BJ (cell line): ENCODE data around the gene CAPS. TPM values are rescaled to one million over a fixed set of nuclear protein-coding genes. Genes with fewer than 3 reads are reported as not detected.

Experiments used
- CTCF ChIA-PET: fragments of 350-600 bp; formaldehyde crosslinking; extraction: SDS; loops from one replicate; lab custom pipeline; 2021; ENCODE audit warnings: antibody characterized with exemption, inconsistent platforms; lab: Yijun Ruan, JAX
- POLR2A ChIA-PET: fragments of 300-600 bp; sonication (Branson Sonifier 250); formaldehyde crosslinking; extraction: SDS; loops from one replicate; lab custom pipeline; 2021; ENCODE audit warnings: antibody characterized with exemption; lab: Charles Lee
- DNase-seq: peaks from one replicate; pipeline ENCODE4 v3.0.0-alpha.2; 2011; ENCODE audit warnings: low read depth
- H3K27me3 ChIP-seq: 2 replicates; pipeline ENCODE4 v1.6.0; 2011; ENCODE audit warnings: low read length; ENCODE audit not compliant: control insufficient read depth, insufficient read depth
- H3K36me3 ChIP-seq: 2 replicates; pipeline ENCODE4 v1.5.1; 2011; ENCODE audit warnings: low read length; ENCODE audit not compliant: control insufficient read depth, insufficient read depth
- H3K4me3 ChIP-seq: 2 replicates; pipeline ENCODE4 v1.5.1; 2011; ENCODE audit warnings: low read depth, mild to moderate bottlenecking, control low read depth, low read length
- polyA plus RNA-seq: library from polyadenylated mRNA; depleted of rRNA; stranded (reverse); fragments of >200 nt; gene quantifications from 2 replicates; pipeline ENCODE4 v1.2.3, GENCODE V29; 2011
- TF ChIP-seq, protein P1 (sequence below): IDR thresholded peaks from 2 replicates; pipeline ENCODE4 v1.5.1; 2011; ENCODE audit warnings: low read depth, mild to moderate bottlenecking, control low read depth, inconsistent platforms, low read length, moderate library complexity; ENCODE audit not compliant: insufficient read depth

The CAPS gene
- polyA plus RNA-seq, 1 experiment, result 5.6 TPM

DNA sequence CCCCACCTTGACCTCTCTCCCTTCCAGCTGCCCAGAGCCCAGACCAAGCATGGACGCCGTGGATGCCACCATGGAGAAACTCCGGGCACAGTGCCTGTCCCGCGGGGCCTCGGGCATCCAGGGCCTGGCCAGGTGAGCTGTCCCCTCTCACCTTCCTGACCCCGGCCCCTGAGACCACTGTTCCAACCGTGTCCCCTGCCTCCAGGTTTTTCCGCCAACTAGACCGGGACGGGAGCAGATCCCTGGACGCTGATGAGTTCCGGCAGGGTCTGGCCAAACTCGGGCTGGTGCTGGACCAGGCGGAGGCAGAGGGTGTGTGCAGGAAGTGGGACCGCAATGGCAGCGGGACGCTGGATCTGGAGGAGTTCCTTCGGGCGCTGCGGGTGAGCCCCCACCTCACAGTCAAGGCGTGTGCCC is 312 bp downstream of the CAPS start:
- no peak for DNase-seq
- Histone ChIP-seq H3K4me3 (no peak overlapping the region), H3K27me3 (no peaks in the 10 kb centered on the region), H3K36me3 (peaks cover 23% of the 10 kb centered on the region)
- ChIA-PET CTCF (no interaction called here), POLR2A (no interaction called here)
- TF ChIP-seq, protein P1, sequence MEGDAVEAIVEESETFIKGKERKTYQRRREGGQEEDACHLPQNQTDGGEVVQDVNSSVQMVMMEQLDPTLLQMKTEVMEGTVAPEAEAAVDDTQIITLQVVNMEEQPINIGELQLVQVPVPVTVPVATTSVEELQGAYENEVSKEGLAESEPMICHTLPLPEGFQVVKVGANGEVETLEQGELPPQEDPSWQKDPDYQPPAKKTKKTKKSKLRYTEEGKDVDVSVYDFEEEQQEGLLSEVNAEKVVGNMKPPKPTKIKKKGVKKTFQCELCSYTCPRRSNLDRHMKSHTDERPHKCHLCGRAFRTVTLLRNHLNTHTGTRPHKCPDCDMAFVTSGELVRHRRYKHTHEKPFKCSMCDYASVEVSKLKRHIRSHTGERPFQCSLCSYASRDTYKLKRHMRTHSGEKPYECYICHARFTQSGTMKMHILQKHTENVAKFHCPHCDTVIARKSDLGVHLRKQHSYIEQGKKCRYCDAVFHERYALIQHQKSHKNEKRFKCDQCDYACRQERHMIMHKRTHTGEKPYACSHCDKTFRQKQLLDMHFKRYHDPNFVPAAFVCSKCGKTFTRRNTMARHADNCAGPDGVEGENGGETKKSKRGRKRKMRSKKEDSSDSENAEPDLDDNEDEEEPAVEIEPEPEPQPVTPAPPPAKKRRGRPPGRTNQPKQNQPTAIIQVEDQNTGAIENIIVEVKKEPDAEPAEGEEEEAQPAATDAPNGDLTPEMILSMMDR, result no peak

DNA sequence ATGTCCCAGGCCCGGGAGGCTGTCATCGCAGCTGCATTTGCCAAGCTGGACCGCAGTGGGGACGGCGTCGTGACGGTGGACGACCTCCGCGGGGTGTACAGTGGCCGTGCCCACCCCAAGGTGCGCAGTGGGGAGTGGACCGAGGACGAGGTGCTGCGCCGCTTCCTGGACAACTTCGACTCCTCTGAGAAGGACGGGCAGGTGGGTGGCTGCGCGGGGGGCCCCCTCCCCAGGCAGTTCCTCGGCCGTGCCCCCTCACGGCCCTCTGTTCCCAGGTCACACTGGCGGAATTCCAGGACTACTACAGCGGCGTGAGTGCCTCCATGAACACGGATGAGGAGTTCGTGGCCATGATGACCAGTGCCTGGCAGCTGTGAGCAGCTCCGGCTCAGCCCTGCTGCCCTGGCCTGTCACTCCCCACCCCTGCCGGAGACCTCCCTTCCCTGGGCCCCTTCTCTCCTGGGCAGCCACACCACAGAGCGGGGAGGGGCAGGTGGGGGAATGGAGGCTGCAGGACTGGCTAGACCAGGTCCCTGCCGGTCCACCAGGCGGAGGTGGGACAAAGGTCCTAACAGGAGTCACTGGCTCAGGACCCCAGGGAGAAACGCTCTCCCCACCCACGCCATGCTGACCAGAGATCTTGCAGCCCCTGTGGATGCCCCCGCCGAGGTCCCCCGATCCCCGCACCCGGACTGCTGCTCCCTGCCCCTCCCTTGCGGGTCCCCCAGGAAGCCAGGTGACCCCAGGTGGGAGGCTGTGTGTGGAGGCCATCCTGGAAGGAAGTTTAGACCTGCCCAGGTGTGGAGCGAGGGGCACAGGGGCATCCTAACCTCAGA is 1.1 kb downstream of the CAPS start:
- POLR2A ChIA-PET, result no interaction called here
- Histone ChIP-seq H3K27me3 (no peaks in the 10 kb centered on the region), H3K36me3 (peaks cover 29% of the 10 kb centered on the region), H3K4me3 (no peak overlapping the region)
- CTCF ChIA-PET, result interaction anchor here (0.6 kb wide), 1 partner anchor 14 kb away, joined by 3 read pairs; no protein-coding TSS in a partner anchor
- TF ChIP-seq, protein P1, result no peak
- no peak for DNase-seq

- ChIA-PET CTCF (interaction anchor here (0.6 kb wide), 1 partner anchor 14 kb away, joined by 3 read pairs; no protein-coding TSS in a partner anchor), POLR2A (no interaction called here)
- peaks cover 30% of the 10 kb centered on the region for H3K36me3 ChIP-seq
- no peak overlapping the region for H3K4me3 ChIP-seq
- TF ChIP-seq, protein P1, result no peak
- no peaks in the 10 kb centered on the region for H3K27me3 ChIP-seq
- DNase-seq, result no peak
These were observed 1.7 kb downstream of the CAPS start for GRCh38 chr19:5915782-5916165.

DNA sequence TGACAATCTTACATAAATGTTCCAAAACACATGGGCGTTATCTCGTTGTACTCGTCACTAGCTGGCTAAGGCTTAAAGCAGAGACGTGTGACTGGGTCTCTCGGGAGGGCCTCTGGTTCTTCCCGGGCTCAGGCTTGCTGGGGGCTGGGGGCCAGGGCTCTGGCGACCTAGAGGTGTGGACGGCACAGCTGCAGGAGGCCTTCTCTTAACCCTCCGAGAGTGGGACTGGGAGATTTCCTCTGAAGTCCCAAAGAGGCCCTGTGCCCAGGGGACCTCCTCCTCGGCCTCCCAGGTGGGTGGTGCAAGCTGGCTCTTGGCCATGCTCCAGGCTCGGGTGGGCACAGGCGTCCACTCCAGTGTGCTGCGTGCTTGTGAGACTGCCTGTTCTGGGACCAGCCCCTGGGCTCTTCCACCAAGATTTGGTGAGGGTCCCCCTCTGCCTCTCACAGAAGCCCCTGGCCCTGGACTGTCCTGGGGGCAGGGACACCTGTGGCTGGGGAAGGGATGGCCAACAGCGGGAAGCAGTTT is 2.2 kb downstream of the CAPS start:
- Histone ChIP-seq H3K4me3 (no peak overlapping the region), H3K27me3 (no peaks in the 10 kb centered on the region), H3K36me3 (peaks cover 30% of the 10 kb centered on the region)
- POLR2A ChIA-PET, result no interaction called here
- TF ChIP-seq, protein P1, result no peak
- DNase-seq, result no peak
- CTCF ChIA-PET, result interaction anchor here (0.7 kb wide), 1 partner anchor 81 kb away, joined by 3 read pairs; no protein-coding TSS in a partner anchor

DNA sequence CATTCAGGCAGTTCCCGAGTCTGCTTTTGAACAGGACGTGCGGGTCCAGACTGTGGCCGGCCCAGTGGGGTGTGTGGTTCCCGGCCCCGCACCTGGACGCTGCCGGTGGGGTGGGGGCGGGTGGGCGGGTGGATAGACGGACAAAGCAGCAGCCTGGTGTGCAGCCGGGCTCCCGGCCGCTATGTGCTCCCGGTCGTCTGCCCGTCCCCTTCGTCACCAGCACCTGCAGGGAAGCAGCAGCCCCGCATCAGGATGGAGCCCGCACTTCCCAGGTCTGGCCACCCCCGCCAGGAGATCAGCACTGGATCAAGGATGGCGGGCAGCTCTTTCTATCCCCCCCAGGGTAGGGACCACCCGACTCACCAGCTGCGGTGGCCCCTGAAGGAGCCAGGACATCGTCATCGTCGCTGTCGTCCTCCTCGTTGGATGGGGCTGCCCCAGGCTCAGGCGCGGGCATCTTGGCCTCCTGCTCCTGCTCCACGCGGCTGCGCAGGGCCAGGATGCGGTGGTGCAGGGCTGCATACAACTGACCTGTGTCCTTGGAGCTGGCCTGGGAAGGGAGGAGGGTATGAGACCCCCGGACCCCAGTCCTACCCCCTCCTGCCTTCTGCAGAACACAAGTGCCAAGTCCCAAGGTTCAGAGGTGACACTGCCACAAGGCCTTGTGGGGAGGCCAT is 3.5 kb downstream of the CAPS start:
- Histone ChIP-seq H3K36me3 (peaks cover 31% of the 10 kb centered on the region), H3K27me3 (no peaks in the 10 kb centered on the region), H3K4me3 (no peak overlapping the region)
- TF ChIP-seq, protein P1, result no peak
- no peak for DNase-seq
- CTCF ChIA-PET, result no interaction called here
- POLR2A ChIA-PET, result interaction anchor here (0.8 kb wide), 1 partner anchor 9 kb away, joined by 3 read pairs; no protein-coding TSS in a partner anchor
